ENCODE results near the gene TSHZ2. TPM values are rescaled to one million over a fixed set of nuclear protein-coding genes. Genes with fewer than 3 reads are reported as not detected.

The TSHZ2 gene
- total and polyA plus RNA-seq, 11 donors: 1.8 to 12.1 (median 3.7) TPM

GRCh38 chr20:53091789-53092188 is 119.6 kb downstream of the TSHZ2 start:
- DNase-seq: no peak
- Histone ChIP-seq H3K27ac (no peak overlapping the region), H3K27me3 (no peaks in the 10 kb centered on the region), H3K36me3 (no peaks in the 10 kb centered on the region), H3K4me3 (no peak overlapping the region), H3K4me1 (peaks cover 0 to 10% (median 0%) of the 10 kb centered on the region in 12 donors), H3K9me3 (no peaks in the 10 kb centered on the region)
- WGBS, 4 donors: 90 to 95% (median 91%) methylated on average over 4 of the region's 4 CpGs
- ATAC-seq: no peak
- no peak for TF ChIP-seq POLR2A (IDR thresholded peaks at IDR 0.05)
- TF ChIP-seq, protein P1, sequence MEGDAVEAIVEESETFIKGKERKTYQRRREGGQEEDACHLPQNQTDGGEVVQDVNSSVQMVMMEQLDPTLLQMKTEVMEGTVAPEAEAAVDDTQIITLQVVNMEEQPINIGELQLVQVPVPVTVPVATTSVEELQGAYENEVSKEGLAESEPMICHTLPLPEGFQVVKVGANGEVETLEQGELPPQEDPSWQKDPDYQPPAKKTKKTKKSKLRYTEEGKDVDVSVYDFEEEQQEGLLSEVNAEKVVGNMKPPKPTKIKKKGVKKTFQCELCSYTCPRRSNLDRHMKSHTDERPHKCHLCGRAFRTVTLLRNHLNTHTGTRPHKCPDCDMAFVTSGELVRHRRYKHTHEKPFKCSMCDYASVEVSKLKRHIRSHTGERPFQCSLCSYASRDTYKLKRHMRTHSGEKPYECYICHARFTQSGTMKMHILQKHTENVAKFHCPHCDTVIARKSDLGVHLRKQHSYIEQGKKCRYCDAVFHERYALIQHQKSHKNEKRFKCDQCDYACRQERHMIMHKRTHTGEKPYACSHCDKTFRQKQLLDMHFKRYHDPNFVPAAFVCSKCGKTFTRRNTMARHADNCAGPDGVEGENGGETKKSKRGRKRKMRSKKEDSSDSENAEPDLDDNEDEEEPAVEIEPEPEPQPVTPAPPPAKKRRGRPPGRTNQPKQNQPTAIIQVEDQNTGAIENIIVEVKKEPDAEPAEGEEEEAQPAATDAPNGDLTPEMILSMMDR (IDR thresholded peaks at IDR 0.05): no peak
- intact Hi-C loops (cut with DNase I): no loop called here

GRCh38 chr20:53092772-53093300 is 120.7 kb downstream of the TSHZ2 start:
- 83 to 93% (median 89%) methylated on average over 6 of the region's 6 CpGs for WGBS, 4 donors
- ATAC-seq (no peak), DNase-seq (no peak)
- peaks cover 0 to 14% (median 0%) of the 10 kb centered on the region in 12 donors for H3K4me1 ChIP-seq
- H3K36me3 ChIP-seq: no peaks in the 10 kb centered on the region
- intact Hi-C loops (cut with DNase I): no loop called here
- H3K27ac ChIP-seq: no peak overlapping the region
- TF ChIP-seq POLR2A (IDR thresholded peaks at IDR 0.05): no peak
- TF ChIP-seq, protein P1 (IDR thresholded peaks at IDR 0.05): no peak
- H3K4me3 ChIP-seq: no peak overlapping the region
- no peaks in the 10 kb centered on the region for H3K9me3 ChIP-seq
- no peaks in the 10 kb centered on the region for H3K27me3 ChIP-seq

DNA sequence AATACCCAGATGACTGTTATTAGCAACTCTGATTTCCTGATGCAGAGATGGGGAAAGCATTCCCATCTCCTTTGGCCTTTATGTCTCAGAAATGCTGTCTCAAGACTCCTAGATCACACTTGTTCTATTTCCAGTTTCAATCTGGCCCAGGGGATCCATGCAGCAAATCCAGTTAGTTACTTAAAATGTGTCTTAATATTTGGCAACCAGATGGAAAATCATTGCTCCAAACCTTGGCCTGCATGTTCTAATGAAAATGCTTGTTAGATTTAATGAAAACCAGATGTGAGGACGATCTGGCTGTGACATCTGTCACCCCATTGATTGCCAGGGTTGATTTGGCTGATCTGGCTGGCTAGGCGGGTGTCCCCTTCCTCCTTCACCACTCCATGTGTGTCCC is 125.2 kb downstream of the TSHZ2 start:
- TF ChIP-seq, protein P1 (IDR thresholded peaks at IDR 0.05): no peak
- TF ChIP-seq POLR2A (IDR thresholded peaks at IDR 0.05): no peak
- ATAC-seq: no peak
- 46 to 62% (median 53%) methylated on average over 2 of the region's 2 CpGs for WGBS, 4 donors
- no peak overlapping the region for H3K4me3 ChIP-seq
- DNase-seq: no peak
- intact Hi-C loops (cut with DNase I): no loop called here
- no peak overlapping the region for H3K27ac ChIP-seq
- H3K27me3 ChIP-seq: no peaks in the 10 kb centered on the region
- no peaks in the 10 kb centered on the region for H3K9me3 ChIP-seq
- peaks cover 0 to 22% (median 6%) of the 10 kb centered on the region in 12 donors for H3K4me1 ChIP-seq
- no peaks in the 10 kb centered on the region for H3K36me3 ChIP-seq

DNA sequence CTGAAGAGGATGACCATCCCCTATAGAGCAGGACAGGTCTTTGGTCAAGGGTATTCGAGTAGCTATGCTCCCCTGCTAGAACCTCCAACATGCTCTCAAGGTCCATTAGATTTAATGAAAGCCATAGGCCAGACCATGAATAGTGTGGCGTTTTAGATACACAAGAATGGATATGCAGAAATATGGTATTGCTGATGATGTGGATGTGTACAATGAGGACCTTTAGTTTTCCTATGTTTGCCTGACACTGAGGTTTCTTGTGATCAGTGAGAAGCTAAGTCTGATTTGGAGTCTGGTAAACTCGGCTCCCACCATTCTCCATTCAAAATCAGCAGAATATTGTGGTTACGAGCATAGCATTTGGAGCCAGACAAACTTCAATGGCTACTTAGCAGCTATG is 125.6 kb downstream of the TSHZ2 start:
- WGBS, 4 donors: 81 to 95% (median 92%) methylated on average over 4 of the region's 4 CpGs
- intact Hi-C loops (cut with DNase I): no loop called here
- TF ChIP-seq, protein P1 (IDR thresholded peaks at IDR 0.05): no peak
- TF ChIP-seq POLR2A (IDR thresholded peaks at IDR 0.05): no peak
- ATAC-seq: no peak
- no peaks in the 10 kb centered on the region for H3K27me3 ChIP-seq
- no peak overlapping the region for H3K27ac ChIP-seq
- no peaks in the 10 kb centered on the region for H3K9me3 ChIP-seq
- peaks cover 0 to 22% (median 6%) of the 10 kb centered on the region in 12 donors for H3K4me1 ChIP-seq
- H3K36me3 ChIP-seq: no peaks in the 10 kb centered on the region
- no peak for DNase-seq
- no peak overlapping the region for H3K4me3 ChIP-seq

Data from heart left ventricle (tissue), 16 donors.